ENCODE data around the gene CCDC197.

CCDC197 gene

DNA sequence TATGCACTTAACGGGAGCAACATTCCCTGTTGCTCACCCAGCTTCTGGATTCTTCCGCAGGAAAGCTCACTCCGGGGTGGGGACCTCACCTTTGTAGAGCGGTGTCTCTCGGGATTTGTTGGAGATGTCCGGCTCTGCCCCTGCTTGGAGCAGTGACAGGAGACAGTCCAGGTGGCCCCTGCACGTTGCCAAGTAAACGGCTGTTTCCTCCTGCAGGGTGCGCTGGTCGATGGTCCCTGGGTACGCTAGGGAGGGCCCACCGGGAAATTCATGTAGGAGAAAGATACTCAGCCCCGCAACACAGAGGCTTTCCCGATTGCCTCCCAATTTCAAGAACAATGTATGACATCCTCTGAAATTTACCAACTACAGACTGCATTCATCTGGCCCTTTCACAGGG is 43.8 kb upstream of the CCDC197 start:
- no peak for DNase-seq (ENCODE audit: low read depth)
- H3K4me3 ChIP-seq (ENCODE audit: low read depth, low read length) = no peak overlapping the region
- TF ChIP-seq MYC (IDR thresholded peaks at IDR 0.05; ENCODE audit: low read depth, low read length) = no peak
- no peak for TF ChIP-seq POLR2A (IDR thresholded peaks at IDR 0.05; ENCODE audit: extremely low read depth, insufficient read length)
- no peak for TF ChIP-seq MAX (IDR thresholded peaks at IDR 0.05; ENCODE audit: low read depth, low read length)
- TF ChIP-seq CTCF (IDR thresholded peaks at IDR 0.05; ENCODE audit: low read depth, low read length) = no peak

- TF ChIP-seq MYC (IDR thresholded peaks at IDR 0.05; ENCODE audit: low read depth, low read length) = no peak
- no peak for TF ChIP-seq POLR2A (IDR thresholded peaks at IDR 0.05; ENCODE audit: extremely low read depth, insufficient read length)
- TF ChIP-seq CTCF (IDR thresholded peaks at IDR 0.05; ENCODE audit: low read depth, low read length) = no peak
- no peak for TF ChIP-seq MAX (IDR thresholded peaks at IDR 0.05; ENCODE audit: low read depth, low read length)
- peak overlapping the region; percentile 8 for H3K4me3 ChIP-seq (ENCODE audit: low read depth, low read length)
- DNase-seq (ENCODE audit: low read depth) = peak; percentile 47
Measured at GRCh38 chr14:93953739-93954515, 43.2 kb upstream of the CCDC197 start.

- no peak for DNase-seq (ENCODE audit: low read depth)
- TF ChIP-seq CTCF (IDR thresholded peaks at IDR 0.05; ENCODE audit: low read depth, low read length) (no peak), POLR2A (IDR thresholded peaks at IDR 0.05; ENCODE audit: extremely low read depth, insufficient read length) (no peak), MYC (IDR thresholded peaks at IDR 0.05; ENCODE audit: low read depth, low read length) (no peak), MAX (IDR thresholded peaks at IDR 0.05; ENCODE audit: low read depth, low read length) (no peak)
- H3K4me3 ChIP-seq (ENCODE audit: low read depth, low read length) = peak overlapping the region; percentile 8
Measured at GRCh38 chr14:93954516-93954830, 42.6 kb upstream of the CCDC197 start.

DNA sequence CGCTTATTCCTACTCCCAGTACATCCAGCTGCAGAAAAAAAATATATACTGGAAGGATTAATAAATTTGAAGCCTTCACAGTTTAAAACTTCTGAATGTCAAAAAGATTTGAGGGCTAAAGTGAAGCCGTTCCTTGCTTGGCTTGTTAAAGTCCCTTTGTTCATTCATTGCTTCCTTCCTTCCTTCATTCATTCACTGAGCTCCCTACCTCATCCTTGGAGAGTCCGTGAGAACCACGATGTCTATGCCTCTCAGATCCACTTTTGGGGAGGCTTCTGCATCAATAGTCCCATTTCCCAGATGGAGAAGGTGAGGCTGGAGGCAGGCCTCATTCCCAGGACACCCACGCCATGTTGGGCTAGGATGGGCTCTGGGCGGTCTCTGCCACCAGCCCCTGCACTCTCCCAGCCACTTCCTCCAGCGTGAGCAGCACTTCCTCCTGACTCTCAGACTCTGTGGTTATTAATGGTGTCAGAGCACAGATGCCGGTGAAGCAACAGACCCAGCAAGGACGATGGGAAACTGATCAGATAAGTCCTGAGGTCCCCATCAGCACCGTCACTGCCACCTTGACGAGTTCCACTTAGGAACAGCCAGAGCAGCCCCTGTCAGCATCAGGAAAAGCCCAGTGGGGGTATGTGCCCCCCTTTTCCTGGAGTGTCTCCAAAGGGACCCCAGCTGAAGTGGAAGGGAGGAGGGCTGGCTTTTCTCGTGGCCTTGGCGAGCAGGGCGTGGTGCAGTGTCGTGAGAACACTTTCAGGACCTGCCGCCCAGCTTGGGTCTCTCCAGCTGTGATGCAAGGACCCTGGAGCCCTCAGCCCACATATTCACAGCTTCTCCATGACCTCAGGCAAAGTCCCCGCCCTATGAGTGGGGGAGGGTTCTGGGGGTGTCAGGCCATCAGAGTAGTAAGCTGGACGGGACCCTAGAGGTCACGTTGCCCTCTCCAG is 41.9 kb upstream of the CCDC197 start:
- TF ChIP-seq MYC (IDR thresholded peaks at IDR 0.05; ENCODE audit: low read depth, low read length) = peak; percentile 40
- TF ChIP-seq MAX (IDR thresholded peaks at IDR 0.05; ENCODE audit: low read depth, low read length) = peak; percentile 43
- no peak for TF ChIP-seq POLR2A (IDR thresholded peaks at IDR 0.05; ENCODE audit: extremely low read depth, insufficient read length)
- TF ChIP-seq CTCF (IDR thresholded peaks at IDR 0.05; ENCODE audit: low read depth, low read length) = no peak
- peak; percentile 92 for DNase-seq (ENCODE audit: low read depth)
- H3K4me3 ChIP-seq (ENCODE audit: low read depth, low read length) = peak overlapping the region; percentile 48

DNA sequence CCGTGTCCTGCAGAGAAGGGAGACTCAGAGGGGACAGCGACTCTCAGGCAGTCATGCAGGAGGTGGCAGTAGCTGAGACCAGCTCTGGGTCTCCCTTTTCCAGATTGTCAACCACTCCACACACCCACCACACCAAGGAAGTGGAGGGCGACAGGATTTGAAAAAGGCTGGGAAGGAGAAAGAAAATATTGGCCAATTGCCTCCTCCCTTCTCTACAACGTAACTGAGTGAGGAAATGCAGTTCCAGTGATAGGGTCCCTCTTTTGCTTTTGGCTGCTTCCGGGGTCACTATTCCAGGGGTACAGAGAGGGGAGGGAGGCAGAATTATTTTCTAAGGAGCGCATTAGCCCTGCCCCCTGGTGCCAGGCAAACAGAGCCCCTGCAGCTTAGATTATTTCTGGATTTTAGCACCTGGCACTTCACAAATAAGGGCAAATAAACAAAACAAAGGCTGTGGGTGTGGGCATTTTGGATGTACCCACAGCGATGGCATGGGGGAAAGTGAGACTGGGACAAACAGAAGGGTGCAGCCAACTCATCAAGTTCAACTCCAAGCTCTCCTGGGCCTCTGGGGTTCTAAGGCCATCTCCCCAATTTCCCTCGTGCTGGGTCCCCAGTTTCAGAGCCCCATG is 41.1 kb upstream of the CCDC197 start:
- no peak for TF ChIP-seq MYC (IDR thresholded peaks at IDR 0.05; ENCODE audit: low read depth, low read length)
- TF ChIP-seq MAX (IDR thresholded peaks at IDR 0.05; ENCODE audit: low read depth, low read length) = no peak
- no peak for TF ChIP-seq POLR2A (IDR thresholded peaks at IDR 0.05; ENCODE audit: extremely low read depth, insufficient read length)
- no peak for TF ChIP-seq CTCF (IDR thresholded peaks at IDR 0.05; ENCODE audit: low read depth, low read length)
- H3K4me3 ChIP-seq (ENCODE audit: low read depth, low read length) = peak overlapping the region; percentile 48
- DNase-seq (ENCODE audit: low read depth) = no peak
